Uterus (tissue), 2 donors: Measurements from ENCODE around the gene ZNF215.

Experiments
- CTCF ChIP-seq, 4 experiments: fragments of 200-600 bp in 2 of 4; fragments of 450-650 bp in 2 of 4; sonication (generic) in 2 of 4; IDR thresholded peaks; one replicate each; pipeline ENCODE4 v1.5.1; 2016 to 2019; ENCODE audit warnings: antibody characterized with exemption in 4 of 4, mild to moderate bottlenecking in 2 of 4, moderate library complexity in 1 of 4
- POLR2A ChIP-seq, 2 donors: fragments of 450-650 bp; IDR thresholded peaks; one replicate each; pipeline ENCODE4 v1.6.1; 2016; ENCODE audit warnings: antibody characterized with exemption in 2 of 2, mild to moderate bottlenecking in 1 of 2, moderate library complexity in 1 of 2

DNA sequence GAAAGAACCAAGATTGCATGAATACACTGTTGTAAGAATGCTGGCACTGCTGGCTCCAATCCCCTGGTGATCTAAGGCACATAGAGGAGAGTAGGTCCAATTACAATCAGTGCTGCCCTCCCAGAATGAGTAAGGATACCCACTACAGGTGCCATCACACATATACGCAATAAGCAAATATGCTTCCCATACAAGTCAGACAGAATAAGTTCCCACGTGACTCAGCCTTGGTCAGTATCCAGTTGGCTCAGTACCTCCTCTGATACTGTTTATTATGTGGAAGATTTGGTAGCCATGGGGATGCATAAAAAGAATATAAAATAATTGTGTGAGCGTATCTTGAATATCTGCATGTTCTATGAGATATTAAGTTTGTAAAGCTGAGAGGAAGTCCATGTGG lies 14.3 kb upstream of the ZNF215 start:
- TF ChIP-seq CTCF (IDR thresholded peaks at IDR 0.05) (no peak), POLR2A (IDR thresholded peaks at IDR 0.05) (no peak)
